GM18867 (cell line): Measurements from ENCODE around the gene DIABLO.

Experiments used
- ATAC-seq: cut with Tn5 transposase; IDR thresholded peaks from one replicate; pipeline ENCODE4 v1.9.1; 2021; ENCODE audit warnings: mild to moderate bottlenecking, moderate library complexity; ENCODE audit not compliant: unreplicated experiment

The DIABLO gene

GRCh38 chr12:122159882-122160281 lies 66.0 kb downstream of the DIABLO start:
- no peak for ATAC-seq

- no peak for ATAC-seq
Observed at GRCh38 chr12:122158700-122159285, 67.1 kb downstream of the DIABLO start.
